Keratinocyte (primary cell): ENCODE data around the gene PGA3. TPM values are rescaled to one million over a fixed set of nuclear protein-coding genes. Genes with fewer than 3 reads are reported as not detected.

Source experiments
- DNase-seq: peaks from one replicate; pipeline ENCODE4 v3.0.0-alpha.2; 2011; ENCODE audit warnings: low read depth, missing footprints, low spot score
- FAIRE-seq: peaks from 2 replicates; lab custom pipeline; 2011; peaks lifted over from hg19 to GRCh38; lab: Jason Lieb, UNC
- H2AFZ ChIP-seq: 2 replicates; pipeline ENCODE4 v1.6.0; 2012; ENCODE audit warnings: low read length, control low read depth, inconsistent platforms; ENCODE audit not compliant: control insufficient read depth
- H3K27ac ChIP-seq: 2 replicates; pipeline ENCODE4 v1.5.1; 2011; ENCODE audit warnings: low read length; ENCODE audit not compliant: control insufficient read depth, insufficient read depth
- H3K27me3 ChIP-seq: 3 replicates; pipeline ENCODE4 v1.6.0; 2011; ENCODE audit warnings: low read length; ENCODE audit not compliant: control insufficient read depth, insufficient read depth; ENCODE audit errors: extremely low read depth
- H3K36me3 ChIP-seq, 2 experiments: 2 replicates in 1 of 2; 3 replicates in 1 of 2; pipeline ENCODE4 v1.5.1; 2011; ENCODE audit warnings: low read length in 2 of 2, mild to moderate bottlenecking in 1 of 2; ENCODE audit not compliant: control insufficient read depth in 2 of 2, insufficient read depth in 2 of 2; ENCODE audit errors: extremely low read depth in 1 of 2
- H3K4me1 ChIP-seq: 3 replicates; pipeline ENCODE4 v1.5.1; 2011; ENCODE audit warnings: low read length; ENCODE audit not compliant: control insufficient read depth, insufficient read depth; ENCODE audit errors: extremely low read depth
- H3K4me2 ChIP-seq: 3 replicates; pipeline ENCODE4 v1.6.0; 2011; ENCODE audit warnings: low read depth, low read length; ENCODE audit not compliant: control insufficient read depth, insufficient read depth; ENCODE audit errors: extremely low read depth
- H3K4me3 ChIP-seq, 3 experiments: fragments of 200-600 bp in 1 of 3; sonication (generic) in 1 of 3; 2 replicates in 2 of 3; 3 replicates in 1 of 3; pipeline ENCODE4 v1.5.1; 2011 to 2016; ENCODE audit warnings: low read length in 3 of 3, mild to moderate bottlenecking in 3 of 3, control low read depth in 2 of 3, inconsistent platforms in 1 of 3, low read depth in 1 of 3, mixed read lengths in 1 of 3, mixed run types in 1 of 3, moderate library complexity in 1 of 3; ENCODE audit not compliant: control insufficient read depth in 2 of 3, insufficient read depth in 2 of 3; ENCODE audit errors: extremely low read depth in 1 of 3
- H3K79me2 ChIP-seq: 2 replicates; pipeline ENCODE4 v1.6.0; 2012; ENCODE audit warnings: low read length; ENCODE audit not compliant: control insufficient read depth, insufficient read depth
- H3K9ac ChIP-seq: 3 replicates; pipeline ENCODE4 v1.6.0; 2011; ENCODE audit warnings: low read length; ENCODE audit not compliant: control insufficient read depth, insufficient read depth; ENCODE audit errors: extremely low read depth
- H3K9me1 ChIP-seq: 3 replicates; pipeline ENCODE4 v1.6.0; 2011; ENCODE audit warnings: low read length; ENCODE audit not compliant: control insufficient read depth, insufficient read depth; ENCODE audit errors: extremely low read depth
- H3K9me3 ChIP-seq: 2 replicates; pipeline ENCODE4 v1.5.1; 2012; ENCODE audit warnings: low read depth, low read length; ENCODE audit not compliant: control insufficient read depth
- H4K20me1 ChIP-seq: 3 replicates; pipeline ENCODE4 v1.6.0; 2011; ENCODE audit warnings: low read length; ENCODE audit not compliant: control insufficient read depth, insufficient read depth; ENCODE audit errors: extremely low read depth
- CTCF ChIP-seq, 3 experiments: IDR thresholded peaks in 1 of 3; conservative IDR thresholded peaks in 1 of 3; optimal IDR thresholded peaks in 1 of 3; 2 replicates in 2 of 3; 3 replicates in 1 of 3; pipeline versions ENCODE3 to v1.5.1; 2011; ENCODE audit warnings: low read length in 3 of 3, mild to moderate bottlenecking in 3 of 3, moderate library complexity in 2 of 3, control low read depth in 1 of 3, inconsistent platforms in 1 of 3; ENCODE audit not compliant: insufficient read depth in 2 of 3; ENCODE audit errors: extremely low read depth in 1 of 3
- EZH2 ChIP-seq: IDR thresholded peaks from one replicate; pipeline ENCODE4 v1.6.1; 2012; ENCODE audit warnings: inconsistent platforms, mild to moderate bottlenecking, low read length, moderate library complexity
- dilution Hi-C: fragments of 300-500 bp; cut with MboI; formaldehyde crosslinking; loops from one replicate; pipeline ENCODE4 v1.7.0; 2020; ENCODE audit warnings: low sequenced_read_pairs; ENCODE audit not compliant: extremely low pct_ligation_motif_present
- polyA plus RNA-seq, 5 experiments: library from polyadenylated mRNA; depleted of rRNA in 3 of 5; stranded (reverse) in 3 of 5; stranded (forward) in 1 of 5; unstranded in 1 of 5; fragments of >200 nt; gene quantifications; 1 replicate in 1 of 5; 2 replicates in 3 of 5; 3 replicates in 1 of 5; pipeline versions ENCODE4 v1.2.1 to v1.2.3, GENCODE V29; 2011 to 2012; ENCODE audit warnings: missing spikeins in 2 of 5, low read depth in 1 of 5, low replicate concordance in 1 of 5

PGA3 gene
- polyA plus RNA-seq, 1 donor (not counting 4 experiments of a cell fraction or from before 2014, with no cell fraction given): not detected

- DNase-seq (no peak), FAIRE-seq (no peak)
- Histone ChIP-seq H3K79me2 (no peaks in the 10 kb centered on the region), H3K4me3 (no peak overlapping the region), H3K9ac (no peak overlapping the region), H3K27me3 (peaks cover 12% of the 10 kb centered on the region), H3K36me3 (no peaks in the 10 kb centered on the region), H4K20me1 (no peaks in the 10 kb centered on the region), H2AFZ (no peak overlapping the region), H3K9me1 (no peaks in the 10 kb centered on the region), H3K27ac (no peak overlapping the region), H3K9me3 (no peaks in the 10 kb centered on the region), H3K4me2 (no peak overlapping the region), H3K4me1 (no peaks in the 10 kb centered on the region)
- dilution Hi-C loops: no loop called here
- TF ChIP-seq CTCF (optimal IDR thresholded peaks at IDR 0.05 in 1 of 3, IDR thresholded peaks at IDR 0.05 in 1 of 3, conservative IDR thresholded peaks at IDR 0.05 in 1 of 3; ENCODE audit: extremely low read depth in 1 of 3, insufficient read depth in 2 of 3, low read length in 3 of 3) (no peak), EZH2 (no peak)
Observed at GRCh38 chr11:61170566-61170965, 32.7 kb upstream of the PGA3 start.

- H3K9ac ChIP-seq: no peak overlapping the region
- FAIRE-seq: no peak
Observed at GRCh38 chr11:61171907-61172306, 31.4 kb upstream of the PGA3 start.

More at GRCh38 chr11:61171907-61172306, 31.4 kb upstream of the PGA3 start:
- no peaks in the 10 kb centered on the region for H3K9me1 ChIP-seq
- H3K9me3 ChIP-seq: no peaks in the 10 kb centered on the region
- H2AFZ ChIP-seq: no peak overlapping the region
- TF ChIP-seq CTCF (optimal IDR thresholded peaks at IDR 0.05 in 1 of 3, IDR thresholded peaks at IDR 0.05 in 1 of 3, conservative IDR thresholded peaks at IDR 0.05 in 1 of 3; ENCODE audit: extremely low read depth in 1 of 3, insufficient read depth in 2 of 3, low read length in 3 of 3) (no peak), EZH2 (no peak)
- no peak overlapping the region for H3K27ac ChIP-seq
- peaks cover 12% of the 10 kb centered on the region for H3K27me3 ChIP-seq
- H3K4me1 ChIP-seq: no peaks in the 10 kb centered on the region
- no peak overlapping the region for H3K4me2 ChIP-seq
- H3K4me3 ChIP-seq: no peak overlapping the region
- no peaks in the 10 kb centered on the region for H3K79me2 ChIP-seq
- no peaks in the 10 kb centered on the region for H4K20me1 ChIP-seq
- DNase-seq: no peak
- dilution Hi-C loops: no loop called here
- H3K36me3 ChIP-seq: no peaks in the 10 kb centered on the region
